MCF 10A (cell line): ENCODE data around the gene CACNA2D4. TPM values are rescaled to one million over a fixed set of nuclear protein-coding genes. Genes with fewer than 3 reads are reported as not detected.

ENCODE experiments used
- BruUV-seq: library from RNA; stranded (reverse); fragments of 400-500 nt; replicated peaks from 2 replicates; lab custom pipeline; 2021; lab: Mats Ljungman, UMichigan
- CTCF ChIA-PET: fragments of 300-600 bp; sonication (Branson Sonifier 250); formaldehyde crosslinking; extraction: SDS; loops from one replicate; lab custom pipeline; 2021; ENCODE audit warnings: antibody characterized with exemption, inconsistent platforms; lab: Yijun Ruan, JAX
- POLR2A ChIA-PET: fragments of 300-600, 350-650 bp; sonication (Branson Sonifier 250); formaldehyde crosslinking; extraction: SDS; loops from one replicate; lab custom pipeline; 2020; ENCODE audit warnings: antibody characterized with exemption, inconsistent platforms; lab: Yijun Ruan, JAX
- DNase-seq: peaks from one replicate; pipeline ENCODE4 v3.0.0-alpha.2; 2018; ENCODE audit not compliant: unreplicated experiment
- H3K27ac Mint-ChIP-seq: one replicate; pipeline ENCODE4 v1.8.0; 2022; ENCODE audit warnings: mild to moderate bottlenecking, low read depth, mixed read lengths; ENCODE audit not compliant: unreplicated experiment
- H3K27me3 Mint-ChIP-seq: one replicate; pipeline ENCODE4 v1.8.0; 2022; ENCODE audit warnings: mixed read lengths; ENCODE audit not compliant: insufficient read depth, unreplicated experiment
- H3K36me3 Mint-ChIP-seq: one replicate; pipeline ENCODE4 v1.8.0; 2022; ENCODE audit warnings: mild to moderate bottlenecking, moderate library complexity, mixed read lengths; ENCODE audit not compliant: insufficient read depth, unreplicated experiment
- H3K4me1 Mint-ChIP-seq: one replicate; pipeline ENCODE4 v1.8.0; 2022; ENCODE audit warnings: mixed read lengths; ENCODE audit not compliant: insufficient read depth, unreplicated experiment
- H3K4me3 Mint-ChIP-seq: one replicate; pipeline ENCODE4 v1.8.0; 2022; ENCODE audit warnings: mild to moderate bottlenecking, moderate library complexity, mixed read lengths; ENCODE audit not compliant: unreplicated experiment
- H3K9me3 Mint-ChIP-seq: one replicate; pipeline ENCODE4 v1.8.0; 2022; ENCODE audit warnings: mixed read lengths; ENCODE audit not compliant: unreplicated experiment
- intact Hi-C: fragments of 100-400 bp; cut with micrococcal nuclease; formaldehyde crosslinking; loops from 2 replicates; pipeline ENCODE4 v1.14.1; 2022
- total RNA-seq: library from RNA; stranded (reverse); gene quantifications from 2 replicates; pipeline ENCODE4 v1.2.3, GENCODE V29; 2022
- TF ChIP-seq, protein P1 (sequence below): fragments of 200-600 bp; IDR thresholded peaks from one replicate; pipeline ENCODE4 v1.8.0; 2022; ENCODE audit warnings: antibody characterized with exemption, mild to moderate bottlenecking; ENCODE audit not compliant: unreplicated experiment

The CACNA2D4 gene
- total RNA-seq, 1 experiment from 2014 or later: not detected

DNA sequence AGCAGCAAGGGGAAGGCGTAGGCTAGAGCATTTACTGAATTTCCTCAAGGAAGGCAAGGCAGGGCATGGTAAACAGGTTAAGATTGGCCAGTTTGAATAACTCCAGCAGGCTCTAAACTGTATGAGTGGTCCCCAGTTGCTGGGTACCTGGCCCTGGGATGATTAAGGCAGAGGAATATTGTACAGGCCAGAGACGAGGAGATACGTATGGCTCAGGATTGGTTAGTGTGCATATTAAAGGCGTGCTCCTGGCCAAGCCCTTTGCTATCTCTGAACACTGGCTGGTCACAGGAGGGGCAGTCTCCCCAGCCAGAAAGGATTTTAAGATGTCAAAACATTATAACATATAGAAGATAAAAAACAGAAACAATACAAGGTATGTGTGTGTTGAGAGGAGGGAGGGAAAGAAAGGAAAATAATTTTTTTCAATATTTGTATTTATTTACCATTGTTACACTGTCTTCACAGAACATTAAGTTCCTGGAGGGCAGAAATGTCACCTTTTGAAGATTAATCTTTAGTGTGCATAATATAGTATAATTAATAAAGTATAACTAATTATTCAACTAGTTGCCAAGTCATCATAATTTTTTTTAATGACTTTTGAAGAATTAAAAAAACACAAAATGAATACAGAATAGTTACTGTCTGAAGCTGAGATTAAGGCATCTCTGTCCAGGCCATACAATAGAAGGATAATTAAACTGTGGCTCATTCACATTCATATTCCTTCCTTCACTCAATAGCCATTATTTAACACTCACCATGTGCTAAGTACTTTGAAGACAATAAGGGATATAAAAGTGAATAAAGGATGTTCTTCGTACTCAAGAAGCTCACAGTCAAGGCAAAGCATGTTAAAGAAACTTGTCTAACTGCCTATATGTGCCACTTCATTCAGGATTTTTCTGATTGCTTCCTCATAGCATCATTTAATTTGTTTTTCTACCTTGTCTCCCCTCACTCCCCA is 43.9 kb upstream of the CACNA2D4 start:
- intact Hi-C loops: no loop called here
- Mint-ChIP-seq H3K9me3 (no peaks in the 10 kb centered on the region), H3K4me3 (no peak overlapping the region), H3K36me3 (peaks cover 11% of the 10 kb centered on the region), H3K27ac (no peak overlapping the region), H3K27me3 (peaks cover 47% of the 10 kb centered on the region), H3K4me1 (no peaks in the 10 kb centered on the region)
- TF ChIP-seq, protein P1, sequence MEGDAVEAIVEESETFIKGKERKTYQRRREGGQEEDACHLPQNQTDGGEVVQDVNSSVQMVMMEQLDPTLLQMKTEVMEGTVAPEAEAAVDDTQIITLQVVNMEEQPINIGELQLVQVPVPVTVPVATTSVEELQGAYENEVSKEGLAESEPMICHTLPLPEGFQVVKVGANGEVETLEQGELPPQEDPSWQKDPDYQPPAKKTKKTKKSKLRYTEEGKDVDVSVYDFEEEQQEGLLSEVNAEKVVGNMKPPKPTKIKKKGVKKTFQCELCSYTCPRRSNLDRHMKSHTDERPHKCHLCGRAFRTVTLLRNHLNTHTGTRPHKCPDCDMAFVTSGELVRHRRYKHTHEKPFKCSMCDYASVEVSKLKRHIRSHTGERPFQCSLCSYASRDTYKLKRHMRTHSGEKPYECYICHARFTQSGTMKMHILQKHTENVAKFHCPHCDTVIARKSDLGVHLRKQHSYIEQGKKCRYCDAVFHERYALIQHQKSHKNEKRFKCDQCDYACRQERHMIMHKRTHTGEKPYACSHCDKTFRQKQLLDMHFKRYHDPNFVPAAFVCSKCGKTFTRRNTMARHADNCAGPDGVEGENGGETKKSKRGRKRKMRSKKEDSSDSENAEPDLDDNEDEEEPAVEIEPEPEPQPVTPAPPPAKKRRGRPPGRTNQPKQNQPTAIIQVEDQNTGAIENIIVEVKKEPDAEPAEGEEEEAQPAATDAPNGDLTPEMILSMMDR: no peak
- BruUV-seq: no TSS peak
- POLR2A ChIA-PET: no interaction called here
- CTCF ChIA-PET: interaction anchor here (0.6 to 0.7 kb wide), 3 partner anchors 22 to 1416 kb away, joined by 3 to 7 read pairs (median 3); no protein-coding TSS in a partner anchor
- DNase-seq: no peak

DNA sequence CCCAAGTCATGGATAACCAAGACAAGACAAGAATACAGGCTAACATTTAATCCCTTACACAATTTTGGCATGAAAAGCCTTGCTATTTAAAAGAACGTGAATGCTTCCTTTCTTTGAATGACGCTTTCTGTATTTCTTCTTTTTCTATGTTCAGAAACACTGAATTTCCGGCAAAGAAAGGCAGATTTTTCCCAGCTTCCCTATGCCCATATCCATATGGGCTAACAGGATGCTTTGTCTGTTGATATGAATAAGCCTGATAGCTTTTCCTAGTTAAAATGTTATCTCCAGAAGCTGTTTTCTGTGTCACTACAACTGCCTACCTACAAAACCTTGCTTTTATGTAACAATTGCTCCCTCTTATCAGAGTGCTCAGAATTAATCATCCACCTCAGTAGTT is 38.3 kb upstream of the CACNA2D4 start:
- no peak overlapping the region for H3K4me3 Mint-ChIP-seq
- POLR2A ChIA-PET: interaction anchor here (0.7 kb wide), 1 partner anchor 823 kb away, joined by 3 read pairs; no protein-coding TSS in a partner anchor
- BruUV-seq: no TSS peak
- no peaks in the 10 kb centered on the region for H3K9me3 Mint-ChIP-seq
- CTCF ChIA-PET: no interaction called here
- no peaks in the 10 kb centered on the region for H3K4me1 Mint-ChIP-seq
- intact Hi-C loops: no loop called here
- TF ChIP-seq, protein P1: no peak
- peaks cover 18% of the 10 kb centered on the region for H3K36me3 Mint-ChIP-seq
- H3K27me3 Mint-ChIP-seq: peaks cover 16% of the 10 kb centered on the region
- H3K27ac Mint-ChIP-seq: no peak overlapping the region
- DNase-seq: no peak

DNA sequence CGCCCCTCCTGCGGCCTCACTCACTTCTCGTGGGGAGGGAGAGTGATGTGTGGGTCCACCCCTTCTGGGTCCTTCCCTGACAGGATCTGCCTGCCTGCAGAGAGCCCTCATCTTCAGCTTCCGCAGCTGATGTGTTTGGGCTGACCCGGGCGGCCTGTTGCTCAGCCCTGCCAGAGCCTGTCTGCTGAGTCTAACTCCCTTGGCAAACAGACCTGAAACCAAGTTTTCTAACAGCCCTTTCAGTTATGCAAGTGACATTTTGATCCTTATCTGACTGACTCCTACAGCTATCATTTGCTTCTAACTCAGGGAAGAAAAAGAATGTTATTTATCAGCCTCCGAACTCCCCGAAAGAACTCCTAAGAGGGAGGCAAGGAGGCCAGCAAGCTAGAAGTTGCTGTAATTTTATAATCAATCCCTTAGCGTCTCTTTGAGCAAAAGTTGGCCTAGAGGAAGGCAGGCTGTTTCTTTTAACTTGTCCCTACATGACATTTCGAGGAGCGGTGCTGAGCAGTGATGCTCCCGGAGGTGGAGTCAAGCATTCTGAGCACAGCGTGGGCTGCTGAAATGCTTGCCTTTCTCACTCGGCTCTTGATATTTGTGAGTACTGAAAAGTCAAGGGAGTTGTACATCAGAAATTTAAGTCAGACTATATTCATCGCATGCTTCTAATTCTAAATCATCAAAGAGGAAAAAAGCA is 31.5 kb upstream of the CACNA2D4 start:
- TF ChIP-seq, protein P1: no peak
- BruUV-seq: no TSS peak
- POLR2A ChIA-PET: no interaction called here
- Mint-ChIP-seq H3K36me3 (peaks cover 38% of the 10 kb centered on the region), H3K9me3 (no peaks in the 10 kb centered on the region), H3K27ac (no peak overlapping the region), H3K27me3 (no peaks in the 10 kb centered on the region), H3K4me3 (no peak overlapping the region), H3K4me1 (no peaks in the 10 kb centered on the region)
- intact Hi-C loops: loop anchor here (10.0 kb wide), 1 partner anchor 85 kb away; no protein-coding TSS in a partner anchor
- DNase-seq: no peak
- CTCF ChIA-PET: interaction anchor here (1.2 to 3.0 kb wide), 3 partner anchors 10 to 634 kb away, joined by 3 to 21 read pairs (median 9); no protein-coding TSS in a partner anchor
